ENCODE results near the gene ZC3H8. TPM values are rescaled to one million over a fixed set of nuclear protein-coding genes. Genes with fewer than 3 reads are reported as not detected.

ZC3H8 gene
- total RNA-seq, 1 donor from 2014 or later: 15.7 TPM

GRCh38 chr2:112199188-112199587 is 55.7 kb downstream of the ZC3H8 start:
- no peak overlapping the region for H3K4me3 ChIP-seq
- intact Hi-C loops (cut with DNase I): no loop called here

GRCh38 chr2:112198780-112199179 is 56.1 kb downstream of the ZC3H8 start:
- no peaks in the 10 kb centered on the region for H3K36me3 ChIP-seq
- no peak overlapping the region for H3K27ac ChIP-seq
- H3K9me3 ChIP-seq: no peaks in the 10 kb centered on the region
- DNase-seq (ENCODE audit: extremely low spot score in 2 of 2): no peak
- no peak overlapping the region for H3K4me3 ChIP-seq
- intact Hi-C loops (cut with DNase I): no loop called here
- H3K4me1 ChIP-seq: no peaks in the 10 kb centered on the region
- TF ChIP-seq POLR2A (IDR thresholded peaks at IDR 0.05) (no peak), CTCF (IDR thresholded peaks at IDR 0.05) (no peak), POLR2AphosphoS5 (IDR thresholded peaks at IDR 0.05; ENCODE audit: insufficient read depth in 1 of 2, low read depth in 1 of 2) (no peak)
- no peaks in the 10 kb centered on the region for H3K27me3 ChIP-seq

More at GRCh38 chr2:112199188-112199587, 55.7 kb downstream of the ZC3H8 start:
- no peaks in the 10 kb centered on the region for H3K9me3 ChIP-seq
- TF ChIP-seq CTCF (IDR thresholded peaks at IDR 0.05) (no peak), POLR2A (IDR thresholded peaks at IDR 0.05) (no peak), POLR2AphosphoS5 (IDR thresholded peaks at IDR 0.05; ENCODE audit: insufficient read depth in 1 of 2, low read depth in 1 of 2) (no peak)
- no peaks in the 10 kb centered on the region for H3K4me1 ChIP-seq
- H3K27ac ChIP-seq: no peak overlapping the region
- no peaks in the 10 kb centered on the region for H3K36me3 ChIP-seq
- H3K27me3 ChIP-seq: no peaks in the 10 kb centered on the region
- DNase-seq (ENCODE audit: extremely low spot score in 2 of 2): no peak

- TF ChIP-seq CTCF (IDR thresholded peaks at IDR 0.05) (no peak), POLR2A (IDR thresholded peaks at IDR 0.05) (no peak), POLR2AphosphoS5 (IDR thresholded peaks at IDR 0.05; ENCODE audit: insufficient read depth in 1 of 2, low read depth in 1 of 2) (no peak)
- no peaks in the 10 kb centered on the region for H3K9me3 ChIP-seq
- intact Hi-C loops (cut with DNase I): no loop called here
- DNase-seq (ENCODE audit: extremely low spot score in 2 of 2): no peak
- no peaks in the 10 kb centered on the region for H3K27me3 ChIP-seq
- H3K27ac ChIP-seq: no peak overlapping the region
- no peaks in the 10 kb centered on the region for H3K36me3 ChIP-seq
- no peak overlapping the region for H3K4me3 ChIP-seq
- H3K4me1 ChIP-seq: no peaks in the 10 kb centered on the region
Observed at GRCh38 chr2:112197868-112198267, 57.0 kb downstream of the ZC3H8 start.

GRCh38 chr2:112195950-112196349 is 58.9 kb downstream of the ZC3H8 start:
- no peaks in the 10 kb centered on the region for H3K36me3 ChIP-seq
- H3K9me3 ChIP-seq: no peaks in the 10 kb centered on the region
- H3K27me3 ChIP-seq: no peaks in the 10 kb centered on the region
- intact Hi-C loops (cut with DNase I): no loop called here
- no peak overlapping the region for H3K4me3 ChIP-seq
- H3K4me1 ChIP-seq: no peaks in the 10 kb centered on the region
- no peak for DNase-seq (ENCODE audit: extremely low spot score in 2 of 2)
- H3K27ac ChIP-seq: no peak overlapping the region
- TF ChIP-seq POLR2AphosphoS5 (IDR thresholded peaks at IDR 0.05; ENCODE audit: insufficient read depth in 1 of 2, low read depth in 1 of 2) (no peak), CTCF (IDR thresholded peaks at IDR 0.05) (no peak), POLR2A (IDR thresholded peaks at IDR 0.05) (no peak)

- TF ChIP-seq CTCF (IDR thresholded peaks at IDR 0.05): no peak
- TF ChIP-seq POLR2A (IDR thresholded peaks at IDR 0.05): no peak
- TF ChIP-seq POLR2AphosphoS5 (IDR thresholded peaks at IDR 0.05; ENCODE audit: insufficient read depth in 1 of 2, low read depth in 1 of 2): no peak
- Histone ChIP-seq H3K4me1 (no peaks in the 10 kb centered on the region), H3K4me3 (no peak overlapping the region), H3K27me3 (no peaks in the 10 kb centered on the region), H3K27ac (no peak overlapping the region), H3K36me3 (no peaks in the 10 kb centered on the region), H3K9me3 (no peaks in the 10 kb centered on the region)
- DNase-seq (ENCODE audit: extremely low spot score in 2 of 2): no peak
- intact Hi-C loops (cut with DNase I): no loop called here
Observed at GRCh38 chr2:112195167-112195766, 59.6 kb downstream of the ZC3H8 start.
